ENCODE measurements around the gene LYRM9. TPM values are rescaled to one million over a fixed set of nuclear protein-coding genes. Genes with fewer than 3 reads are reported as not detected.
"Not testable (repeated sequence)": the region's sequence is repeated elsewhere in the genome, so short reads cannot be mapped to it uniquely, and the experiment has no call there.

LYRM9 gene
- total and polyA plus RNA-seq, 2 donors (not counting 1 experiment from before 2014, with no cell fraction given) = 9.7 to 13.7 TPM

GRCh38 chr17:27834571-27834970, 58.6 kb downstream of the LYRM9 start:
- Histone ChIP-seq H3K4me3 (replicated peaks in 1 of 4; ENCODE audit: control extremely low read depth in 1 of 4, insufficient read depth in 1 of 4, low read depth in 3 of 4, low read length in 4 of 4) (no peak overlapping the region), H3K4me2 (ENCODE audit: extremely low read depth, insufficient read depth, low read length) (no peak overlapping the region), H3K27me3 (ENCODE audit: control insufficient read depth, insufficient read depth, low read length) (no peaks in the 10 kb centered on the region), H4K20me1 (ENCODE audit: control insufficient read depth, extremely low read depth, insufficient read depth, low read length) (no peaks in the 10 kb centered on the region), H3K79me2 (ENCODE audit: control insufficient read depth, insufficient read depth, low read length) (no peaks in the 10 kb centered on the region), H3K36me3 (ENCODE audit: control insufficient read depth, insufficient read depth, low read length) (no peaks in the 10 kb centered on the region), H3K9me3 (ENCODE audit: control insufficient read depth, insufficient read depth, low read depth, low read length) (no peaks in the 10 kb centered on the region), H3K27ac (ENCODE audit: insufficient read depth, low read length) (no peak overlapping the region), H2AFZ (ENCODE audit: low read length) (no peak overlapping the region), H3K9ac (ENCODE audit: insufficient read depth, low read length) (no peak overlapping the region), H3K4me1 (ENCODE audit: control insufficient read depth, extremely low read depth, insufficient read depth, low read length) (no peaks in the 10 kb centered on the region)
- no peak for TF ChIP-seq EZH2 (IDR thresholded peaks at IDR 0.05; ENCODE audit: low read length, missing control alignments)
- TF ChIP-seq CTCF (conservative IDR thresholded peaks at IDR 0.05 in 1 of 2, IDR thresholded peaks at IDR 0.05 in 1 of 2; ENCODE audit: low read depth in 1 of 2, low read length in 2 of 2) = no peak
- DNase-seq (ENCODE audit: low read depth in 2 of 2) = no peak

GRCh38 chr17:27832831-27833230, 60.3 kb downstream of the LYRM9 start:
- H3K36me3 ChIP-seq (ENCODE audit: control insufficient read depth, insufficient read depth, low read length) = no peaks in the 10 kb centered on the region
- H3K27ac ChIP-seq (ENCODE audit: insufficient read depth, low read length) = no peak overlapping the region
- H3K79me2 ChIP-seq (ENCODE audit: control insufficient read depth, insufficient read depth, low read length) = no peaks in the 10 kb centered on the region
- H3K4me2 ChIP-seq (ENCODE audit: extremely low read depth, insufficient read depth, low read length) = no peak overlapping the region
- no peaks in the 10 kb centered on the region for H3K4me1 ChIP-seq (ENCODE audit: control insufficient read depth, extremely low read depth, insufficient read depth, low read length)
- H2AFZ ChIP-seq (ENCODE audit: low read length) = no peak overlapping the region
- no peaks in the 10 kb centered on the region for H3K9me3 ChIP-seq (ENCODE audit: control insufficient read depth, insufficient read depth, low read depth, low read length)
- DNase-seq (ENCODE audit: low read depth in 2 of 2) = no peak
- TF ChIP-seq CTCF (conservative IDR thresholded peaks at IDR 0.05 in 1 of 2, IDR thresholded peaks at IDR 0.05 in 1 of 2; ENCODE audit: low read depth in 1 of 2, low read length in 2 of 2) (no peak), EZH2 (IDR thresholded peaks at IDR 0.05; ENCODE audit: low read length, missing control alignments) (no peak)
- no peak overlapping the region for H3K4me3 ChIP-seq (replicated peaks in 1 of 4; ENCODE audit: control extremely low read depth in 1 of 4, insufficient read depth in 1 of 4, low read depth in 3 of 4, low read length in 4 of 4)
- H3K27me3 ChIP-seq (ENCODE audit: control insufficient read depth, insufficient read depth, low read length) = no peaks in the 10 kb centered on the region
- H3K9ac ChIP-seq (ENCODE audit: insufficient read depth, low read length) = no peak overlapping the region
- no peaks in the 10 kb centered on the region for H4K20me1 ChIP-seq (ENCODE audit: control insufficient read depth, extremely low read depth, insufficient read depth, low read length)

GRCh38 chr17:27829888-27830287, 63.3 kb downstream of the LYRM9 start:
- H3K9me3 ChIP-seq (ENCODE audit: control insufficient read depth, insufficient read depth, low read depth, low read length); H3K27me3 ChIP-seq (ENCODE audit: control insufficient read depth, insufficient read depth, low read length); H3K4me2 ChIP-seq (ENCODE audit: extremely low read depth, insufficient read depth, low read length); H4K20me1 ChIP-seq (ENCODE audit: control insufficient read depth, extremely low read depth, insufficient read depth, low read length); H3K4me1 ChIP-seq (ENCODE audit: control insufficient read depth, extremely low read depth, insufficient read depth, low read length); H2AFZ ChIP-seq (ENCODE audit: low read length); H3K4me3 ChIP-seq (replicated peaks in 1 of 4; ENCODE audit: control extremely low read depth in 1 of 4, insufficient read depth in 1 of 4, low read depth in 3 of 4, low read length in 4 of 4); H3K36me3 ChIP-seq (ENCODE audit: control insufficient read depth, insufficient read depth, low read length); DNase-seq (ENCODE audit: low read depth in 2 of 2); H3K9ac ChIP-seq (ENCODE audit: insufficient read depth, low read length); H3K79me2 ChIP-seq (ENCODE audit: control insufficient read depth, insufficient read depth, low read length); H3K27ac ChIP-seq (ENCODE audit: insufficient read depth, low read length): not testable (repeated sequence)

GRCh38 chr17:27829143-27829711, 63.9 kb downstream of the LYRM9 start:
- not testable (repeated sequence) for DNase-seq (ENCODE audit: low read depth in 2 of 2); H2AFZ ChIP-seq (ENCODE audit: low read length); H3K36me3 ChIP-seq (ENCODE audit: control insufficient read depth, insufficient read depth, low read length); H3K27ac ChIP-seq (ENCODE audit: insufficient read depth, low read length); H3K79me2 ChIP-seq (ENCODE audit: control insufficient read depth, insufficient read depth, low read length); H3K4me2 ChIP-seq (ENCODE audit: extremely low read depth, insufficient read depth, low read length); H3K27me3 ChIP-seq (ENCODE audit: control insufficient read depth, insufficient read depth, low read length); H3K9me3 ChIP-seq (ENCODE audit: control insufficient read depth, insufficient read depth, low read depth, low read length); H3K4me3 ChIP-seq (replicated peaks in 1 of 4; ENCODE audit: control extremely low read depth in 1 of 4, insufficient read depth in 1 of 4, low read depth in 3 of 4, low read length in 4 of 4); H3K4me1 ChIP-seq (ENCODE audit: control insufficient read depth, extremely low read depth, insufficient read depth, low read length); H3K9ac ChIP-seq (ENCODE audit: insufficient read depth, low read length); H4K20me1 ChIP-seq (ENCODE audit: control insufficient read depth, extremely low read depth, insufficient read depth, low read length)

Other genes starting within 250 kb of the LYRM9 start
- under 0.01 TPM in 1 of 2 replicates, not detected in the other for gene NOS2, start 92.8 kb downstream of the LYRM9 start, total RNA-seq
- gene NOS2, start 92.8 kb downstream of the LYRM9 start, polyA plus RNA-seq = not detected in 2 replicates
- 11.6 and 14.4 TPM in 2 replicates for gene NLK, start 149.3 kb upstream of the LYRM9 start, total RNA-seq
- gene NLK, start 149.3 kb upstream of the LYRM9 start, polyA plus RNA-seq = 13.1 and 16.1 TPM in 2 replicates